Measurements from ENCODE around the gene TEC.

GRCh38 chr4:48270951-48271473 lies 1.4 kb upstream of the TEC start:
- TF ChIP-seq CTCF (conservative IDR thresholded peaks at IDR 0.05; ENCODE audit: low read depth in 2 of 2) (no peak), NANOG (IDR thresholded peaks at IDR 0.05; ENCODE audit: borderline replicate concordance) (no peak), REST (IDR thresholded peaks at IDR 0.05; ENCODE audit: unreplicated experiment) (no peak), EZH2 (IDR thresholded peaks at IDR 0.05; ENCODE audit: low read depth, unreplicated experiment) (no peak), POLR2AphosphoS5 (IDR thresholded peaks at IDR 0.05; ENCODE audit: low read depth) (no peak), JUNB (IDR thresholded peaks at IDR 0.05; ENCODE audit: unreplicated experiment) (no peak), ETS1 (IDR thresholded peaks at IDR 0.05) (no peak), EZH2phosphoT487 (IDR thresholded peaks at IDR 0.05; ENCODE audit: unreplicated experiment) (no peak)
